ENCODE results near the gene OR51E1. TPM values are rescaled to one million over a fixed set of nuclear protein-coding genes. Genes with fewer than 3 reads are reported as not detected.

Gene OR51E1
- total and polyA plus RNA-seq, 7 donors: 0.23 to 2.2 (median 0.94) TPM; not detected in 1

GRCh38 chr11:4699697-4700435 lies 56.1 kb downstream of the OR51E1 start:
- no peak for DNase-seq
- no peak for TF ChIP-seq CTCF (IDR thresholded peaks at IDR 0.05)
- no peak for TF ChIP-seq EP300 (IDR thresholded peaks at IDR 0.05)
- no peak for TF ChIP-seq POLR2A (IDR thresholded peaks at IDR 0.05)
- no peak for TF ChIP-seq POLR2AphosphoS5 (IDR thresholded peaks at IDR 0.05)
- 83 to 88% methylated on average over 3 of the region's 3 CpGs for WGBS, 2 donors
- Histone ChIP-seq H3K4me1 (peaks cover 0 to 63% (median 32%) of the 10 kb centered on the region in 4 donors), H3K9me3 (no peaks in the 10 kb centered on the region), H3K27ac (no peak overlapping the region), H3K27me3 (no peaks in the 10 kb centered on the region), H3K36me3 (no peaks in the 10 kb centered on the region), H3K4me3 (no peak overlapping the region)
- intact Hi-C loops (cut with DNase I): loop anchor here (5.0 to 10.0 kb wide), 2 partner anchors 58 to 125 kb away; partner anchors contain the start of genes OR51E1 and OR51F2

- WGBS, 2 donors: 83 to 91% methylated on average over 1 of the region's 1 CpG
- H3K4me3 ChIP-seq: no peak overlapping the region
- H3K36me3 ChIP-seq: no peaks in the 10 kb centered on the region
- no peak for DNase-seq
- H3K9me3 ChIP-seq: no peaks in the 10 kb centered on the region
- H3K27me3 ChIP-seq: no peaks in the 10 kb centered on the region
- intact Hi-C loops (cut with DNase I): loop anchor here (10.0 kb wide), 1 partner anchor 124 kb away; the partner anchor contains the start of gene OR51F2
- H3K4me1 ChIP-seq: peaks cover 0 to 57% (median 26%) of the 10 kb centered on the region in 4 donors
- H3K27ac ChIP-seq: no peak overlapping the region
- TF ChIP-seq POLR2AphosphoS5 (IDR thresholded peaks at IDR 0.05) (no peak), CTCF (IDR thresholded peaks at IDR 0.05) (no peak), EP300 (IDR thresholded peaks at IDR 0.05) (no peak)
Measured at GRCh38 chr11:4700436-4700820, 56.6 kb downstream of the OR51E1 start.

GRCh38 chr11:4704054-4704789 lies 60.4 kb downstream of the OR51E1 start, which contains the start of gene MMP26:
TSS of gene MMP26 (plus strand) at chr11:4704784.
- H3K27ac ChIP-seq: peak within 1 kb of the TSS in 3 of 4 donors; percentile 6 to 44 (median 11)
- no peaks in the 10 kb centered on the region for H3K9me3 ChIP-seq
- intact Hi-C loops (cut with DNase I): loop anchor here (10.0 kb wide), 1 partner anchor 121 kb away; the partner anchor contains the start of gene OR51F2
- no peak for DNase-seq
- WGBS, 2 donors: 14 to 41% methylated on average over 5 of the region's 5 CpGs
- no peaks in the 10 kb centered on the region for H3K27me3 ChIP-seq
- H3K4me3 ChIP-seq: no peak within 1 kb of the TSS
- no peaks in the 10 kb centered on the region for H3K36me3 ChIP-seq
- H3K4me1 ChIP-seq: peaks cover 0 to 32% (median 12%) of the 10 kb centered on the region in 4 donors
- TF ChIP-seq POLR2A (IDR thresholded peaks at IDR 0.05): no peak
- no peak for TF ChIP-seq POLR2AphosphoS5 (IDR thresholded peaks at IDR 0.05)
- no peak for TF ChIP-seq EP300 (IDR thresholded peaks at IDR 0.05)
- TF ChIP-seq CTCF (IDR thresholded peaks at IDR 0.05): no peak

GRCh38 chr11:4704790-4705334 lies 61.1 kb downstream of the OR51E1 start:
- no peaks in the 10 kb centered on the region for H3K36me3 ChIP-seq
- WGBS, 2 donors: 76 to 83% methylated on average over 8 of the region's 8 CpGs
- intact Hi-C loops (cut with DNase I): loop anchor here (10.0 kb wide), 1 partner anchor 120 kb away; the partner anchor contains the start of gene OR51F2
- no peak for TF ChIP-seq POLR2AphosphoS5 (IDR thresholded peaks at IDR 0.05)
- no peak for TF ChIP-seq POLR2A (IDR thresholded peaks at IDR 0.05)
- no peak for TF ChIP-seq CTCF (IDR thresholded peaks at IDR 0.05)
- no peak overlapping the region for H3K4me3 ChIP-seq
- H3K9me3 ChIP-seq: no peaks in the 10 kb centered on the region
- peak overlapping the region in 1 of 4 donors; percentile 44 for H3K27ac ChIP-seq
- no peaks in the 10 kb centered on the region for H3K27me3 ChIP-seq
- H3K4me1 ChIP-seq: peaks cover 0 to 32% (median 12%) of the 10 kb centered on the region in 4 donors
- DNase-seq: no peak

Other genes starting within 250 kb of the OR51E1 start
- under 1 TPM in 1 of 4 donors, not detected in 3; 0.41 TPM for gene OR52K2, start 194.7 kb upstream of the OR51E1 start, total RNA-seq
- gene OR52K2, start 194.7 kb upstream of the OR51E1 start, polyA plus RNA-seq: not detected
- gene OR52K1, start 161.3 kb upstream of the OR51E1 start, total RNA-seq: under 1 TPM in 1 of 4 donors, not detected in 3; 0.14 TPM
- gene OR52K1, start 161.3 kb upstream of the OR51E1 start, polyA plus RNA-seq: not detected
- gene OR52M1, start 98.8 kb upstream of the OR51E1 start, total RNA-seq: not detected
- gene OR52M1, start 98.8 kb upstream of the OR51E1 start, polyA plus RNA-seq: not detected
- not detected for gene OR52I2, start 62.2 kb upstream of the OR51E1 start, total RNA-seq
- gene OR52I2, start 62.2 kb upstream of the OR51E1 start, polyA plus RNA-seq: not detected
- gene OR52I1, start 49.9 kb upstream of the OR51E1 start, total RNA-seq: not detected
- not detected for gene OR52I1, start 49.9 kb upstream of the OR51E1 start, polyA plus RNA-seq
- gene TRIM68, start 35.8 kb upstream of the OR51E1 start, total RNA-seq: 10 to 100 TPM in 3 of 4 donors, 1 to 10 TPM in 1; 8.9 to 15.0 (median 11.7) TPM
- gene TRIM68, start 35.8 kb upstream of the OR51E1 start, polyA plus RNA-seq: 10 to 100 TPM in 2 of 3 donors, 1 to 10 TPM in 1; 6.0 to 12.9 (median 11.6) TPM
- not detected for gene OR51D1, start 6.5 kb upstream of the OR51E1 start, total RNA-seq
- not detected for gene OR51D1, start 6.5 kb upstream of the OR51E1 start, polyA plus RNA-seq
- 10 to 100 TPM in 2 of 4 donors, 1 to 10 TPM in 2; 1.3 to 24.8 (median 7.1) TPM for gene OR51E2, start 53.9 kb downstream of the OR51E1 start, total RNA-seq
- under 1 TPM in 1 of 3 donors, not detected in 2; 0.63 TPM for gene OR51E2, start 53.9 kb downstream of the OR51E1 start, polyA plus RNA-seq
- not detected for gene MMP26, start 60.8 kb downstream of the OR51E1 start, total RNA-seq
- gene MMP26, start 60.8 kb downstream of the OR51E1 start, polyA plus RNA-seq: not detected
- not detected for gene OR51F1, start 126.0 kb downstream of the OR51E1 start, total RNA-seq
- not detected for gene OR51F1, start 126.0 kb downstream of the OR51E1 start, polyA plus RNA-seq
- gene OR52R1, start 160.4 kb downstream of the OR51E1 start, total RNA-seq: not detected
- not detected for gene OR52R1, start 160.4 kb downstream of the OR51E1 start, polyA plus RNA-seq
- gene OR51F2, start 177.3 kb downstream of the OR51E1 start, total RNA-seq: not detected
- not detected for gene OR51F2, start 177.3 kb downstream of the OR51E1 start, polyA plus RNA-seq
- not detected for gene OR51S1, start 205.2 kb downstream of the OR51E1 start, total RNA-seq
- not detected for gene OR51S1, start 205.2 kb downstream of the OR51E1 start, polyA plus RNA-seq
- gene OR51T1, start 237.9 kb downstream of the OR51E1 start, total RNA-seq: not detected
- not detected for gene OR51T1, start 237.9 kb downstream of the OR51E1 start, polyA plus RNA-seq